PC-3 (cell line): ENCODE data around the gene ODC1. TPM values are rescaled to one million over a fixed set of nuclear protein-coding genes. Genes with fewer than 3 reads are reported as not detected.

Source experiments
- ATAC-seq: fragments of 200-7000 bp; cut with Tn5 transposase; 2 replicates; pipeline ENCODE4 v1.9.1; 2020; ENCODE audit warnings: mild to moderate bottlenecking, moderate library complexity
- BruUV-seq: library from RNA; stranded (reverse); fragments of 400-500 nt; replicated peaks from 2 replicates; lab custom pipeline; 2021; lab: Mats Ljungman, UMichigan
- CTCF ChIA-PET: fragments of 300-600 bp; sonication (Branson Sonifier 250); formaldehyde crosslinking; loops from one replicate; lab custom pipeline; 2022; ENCODE audit warnings: antibody characterized with exemption; lab: Charles Lee
- POLR2A ChIA-PET: fragments of 300-600 bp; sonication (Branson Sonifier 250); formaldehyde crosslinking; loops from one replicate; lab custom pipeline; 2022; ENCODE audit warnings: antibody characterized with exemption; ENCODE audit not compliant: unreplicated experiment; lab: Charles Lee
- DNase-seq: peaks from one replicate; pipeline ENCODE4 v3.0.0-alpha.2; 2015
- H2AFZ ChIP-seq: fragments of 300-600 bp; sonication (generic); 2 replicates; pipeline ENCODE4 v1.6.0; 2016; ENCODE audit warnings: antibody characterized with exemption, low read length
- H3F3A ChIP-seq: fragments of 300-600 bp; sonication (generic); one replicate; pipeline ENCODE4 v1.6.0; 2017; ENCODE audit warnings: antibody characterized with exemption, low read length, control low read depth, mild to moderate bottlenecking; ENCODE audit not compliant: unreplicated experiment
- H3K27ac ChIP-seq: fragments of 300-600 bp; sonication (generic); 2 replicates; pipeline ENCODE4 v1.5.1; 2016; ENCODE audit warnings: mild to moderate bottlenecking, low read length
- H3K27me3 ChIP-seq: fragments of 300-600 bp; sonication (generic); 2 replicates; pipeline ENCODE4 v1.6.1; 2016; ENCODE audit warnings: low read length, mixed read lengths
- H3K36me3 ChIP-seq: fragments of 300-600 bp; sonication (generic); 2 replicates; pipeline ENCODE4 v1.6.1; 2016; ENCODE audit warnings: low read depth, mixed run types, low read length, mixed read lengths
- H3K4me1 ChIP-seq: fragments of 300-600 bp; sonication (generic); 2 replicates; pipeline ENCODE4 v1.5.1; 2016; ENCODE audit warnings: low read length; ENCODE audit not compliant: insufficient read depth
- H3K4me2 ChIP-seq: fragments of 300-600 bp; sonication (generic); 2 replicates; pipeline ENCODE4 v1.6.0; 2016; ENCODE audit warnings: low read length
- H3K4me3 ChIP-seq: fragments of 300-600 bp; sonication (generic); 2 replicates; pipeline ENCODE4 v1.5.1; 2016; ENCODE audit warnings: mild to moderate bottlenecking, low read length, mixed read lengths
- H3K79me2 ChIP-seq: fragments of 300-600 bp; sonication (generic); 2 replicates; pipeline ENCODE4 v1.6.1; 2017; ENCODE audit warnings: low read length, mixed read lengths
- H3K9ac ChIP-seq: fragments of 300-600 bp; sonication (generic); 2 replicates; pipeline ENCODE4 v1.6.0; 2016; ENCODE audit warnings: mild to moderate bottlenecking, low read length
- H3K9me2 ChIP-seq: fragments of 300-600 bp; sonication (generic); replicated peaks from 2 replicates; pipeline ENCODE4 v1.6.1; 2016; ENCODE audit warnings: mixed run types, low read length, mixed read lengths
- H3K9me3 ChIP-seq: fragments of 300-600 bp; sonication (generic); 2 replicates; pipeline ENCODE4 v1.6.1; 2016; ENCODE audit warnings: low read length, mixed read lengths
- H4K20me1 ChIP-seq: fragments of 300-600 bp; sonication (generic); 2 replicates; pipeline ENCODE4 v1.6.1; 2016; ENCODE audit warnings: low read length, mixed read lengths
- EZH2 ChIP-seq: fragments of 300-600 bp; sonication (generic); IDR thresholded peaks from one replicate; pipeline ENCODE4 v1.6.1; 2017; ENCODE audit warnings: antibody characterized with exemption, mild to moderate bottlenecking, low read length; ENCODE audit not compliant: unreplicated experiment
- EZH2phosphoT487 ChIP-seq: fragments of 300-600 bp; sonication (generic); IDR thresholded peaks from 2 replicates; pipeline ENCODE4 v1.6.1; 2018; ENCODE audit warnings: mild to moderate bottlenecking, antibody characterized with exemption, low read length, borderline replicate concordance
- intact Hi-C: fragments of 100-400 bp; cut with micrococcal nuclease; formaldehyde crosslinking; loops from 2 replicates; pipeline ENCODE4 v1.9.0; 2023
- total RNA-seq: library from RNA; depleted of rRNA; stranded (reverse); fragments of >200 nt; gene quantifications from 2 replicates; pipeline ENCODE4 v1.2.3, GENCODE V29; 2014
- TF ChIP-seq, protein P1 (sequence below): fragments of 300-600 bp; sonication (generic); conservative IDR thresholded peaks from 2 replicates; pipeline ENCODE4 v1.5.1; 2017; ENCODE audit warnings: antibody characterized with exemption, low read depth, mild to moderate bottlenecking, low read length

The ODC1 gene
- total RNA-seq, 1 experiment from 2014 or later: 712 TPM

DNA sequence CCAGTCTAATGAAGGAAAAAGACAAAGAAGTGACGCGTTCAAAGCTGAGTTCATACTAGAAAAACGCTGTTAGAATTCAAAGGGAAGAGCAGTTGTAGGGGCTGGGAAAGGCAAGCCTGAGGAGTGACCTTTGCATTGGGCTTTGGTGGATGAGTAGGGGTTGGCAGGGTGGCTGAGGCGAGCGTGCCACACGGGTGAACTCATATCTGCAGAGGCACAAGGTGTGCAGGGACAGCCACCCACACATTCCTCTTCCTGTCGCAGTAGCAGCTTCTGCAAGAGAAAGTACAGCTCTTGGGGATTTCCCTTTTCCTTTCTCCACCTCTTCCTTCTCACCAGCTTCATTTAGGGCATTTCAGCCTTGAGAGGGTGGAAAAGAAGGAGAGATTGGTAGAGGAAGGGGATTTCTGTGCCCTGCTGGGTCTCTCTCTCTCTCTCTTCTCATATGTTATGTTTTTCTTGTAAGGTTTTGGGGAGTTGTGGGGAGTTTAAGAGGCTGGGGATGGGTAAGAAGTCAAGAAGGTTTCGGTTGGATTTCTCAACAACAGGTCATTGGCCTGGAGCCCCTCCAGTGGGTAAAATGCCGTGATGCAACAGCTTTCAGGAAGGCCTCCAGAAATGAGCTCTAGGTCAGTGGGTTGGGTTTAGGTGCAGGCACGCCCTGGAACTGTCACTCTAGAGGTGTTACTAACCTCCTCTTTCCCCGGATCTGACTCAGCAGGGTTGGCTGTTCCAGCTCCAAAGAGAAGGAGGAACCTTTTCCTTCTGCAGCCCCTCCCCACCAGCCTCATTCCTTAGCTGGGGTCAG is 40.1 kb downstream of the ODC1 start:
- peak overlapping the region; percentile 82 for H3K9ac ChIP-seq
- H3K27me3 ChIP-seq: no peaks in the 10 kb centered on the region
- TF ChIP-seq EZH2phosphoT487 (no peak), EZH2 (no peak)
- TF ChIP-seq, protein P1, sequence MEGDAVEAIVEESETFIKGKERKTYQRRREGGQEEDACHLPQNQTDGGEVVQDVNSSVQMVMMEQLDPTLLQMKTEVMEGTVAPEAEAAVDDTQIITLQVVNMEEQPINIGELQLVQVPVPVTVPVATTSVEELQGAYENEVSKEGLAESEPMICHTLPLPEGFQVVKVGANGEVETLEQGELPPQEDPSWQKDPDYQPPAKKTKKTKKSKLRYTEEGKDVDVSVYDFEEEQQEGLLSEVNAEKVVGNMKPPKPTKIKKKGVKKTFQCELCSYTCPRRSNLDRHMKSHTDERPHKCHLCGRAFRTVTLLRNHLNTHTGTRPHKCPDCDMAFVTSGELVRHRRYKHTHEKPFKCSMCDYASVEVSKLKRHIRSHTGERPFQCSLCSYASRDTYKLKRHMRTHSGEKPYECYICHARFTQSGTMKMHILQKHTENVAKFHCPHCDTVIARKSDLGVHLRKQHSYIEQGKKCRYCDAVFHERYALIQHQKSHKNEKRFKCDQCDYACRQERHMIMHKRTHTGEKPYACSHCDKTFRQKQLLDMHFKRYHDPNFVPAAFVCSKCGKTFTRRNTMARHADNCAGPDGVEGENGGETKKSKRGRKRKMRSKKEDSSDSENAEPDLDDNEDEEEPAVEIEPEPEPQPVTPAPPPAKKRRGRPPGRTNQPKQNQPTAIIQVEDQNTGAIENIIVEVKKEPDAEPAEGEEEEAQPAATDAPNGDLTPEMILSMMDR: no peak
- peaks cover 64% of the 10 kb centered on the region for H3K4me1 ChIP-seq
- DNase-seq (peak; percentile 96), ATAC-seq (peak; percentile 71)
- no peak overlapping the region for H2AFZ ChIP-seq
- peaks cover 40% of the 10 kb centered on the region for H3K36me3 ChIP-seq
- H3K4me3 ChIP-seq: peak overlapping the region; percentile 8; the same call in 1 of the 2 replicates
- H3K4me2 ChIP-seq: peak overlapping the region; percentile 73
- H4K20me1 ChIP-seq: no peaks in the 10 kb centered on the region
- H3K79me2 ChIP-seq: peaks cover 73% of the 10 kb centered on the region
- TSS peak; percentile 85 for BruUV-seq
- H3K27ac ChIP-seq: peak overlapping the region; percentile 99
- H3F3A ChIP-seq: peaks cover 29% of the 10 kb centered on the region
- no peaks in the 10 kb centered on the region for H3K9me2 ChIP-seq
- no peaks in the 10 kb centered on the region for H3K9me3 ChIP-seq
- POLR2A ChIA-PET: interaction anchor here (0.5 to 1.3 kb wide), 5 partner anchors 18 to 265 kb away, joined by 3 to 6 read pairs (median 5); no protein-coding TSS in a partner anchor
- CTCF ChIA-PET: interaction anchor here (0.6 to 1.9 kb wide), 16 partner anchors 18 to 436 kb away, joined by 3 to 14 read pairs (median 4); partner anchors contain the start of gene HPCAL1
- intact Hi-C loops: loop anchor here (1.0 to 5.0 kb wide), 3 partner anchors 71 to 284 kb away; no protein-coding TSS in a partner anchor

DNA sequence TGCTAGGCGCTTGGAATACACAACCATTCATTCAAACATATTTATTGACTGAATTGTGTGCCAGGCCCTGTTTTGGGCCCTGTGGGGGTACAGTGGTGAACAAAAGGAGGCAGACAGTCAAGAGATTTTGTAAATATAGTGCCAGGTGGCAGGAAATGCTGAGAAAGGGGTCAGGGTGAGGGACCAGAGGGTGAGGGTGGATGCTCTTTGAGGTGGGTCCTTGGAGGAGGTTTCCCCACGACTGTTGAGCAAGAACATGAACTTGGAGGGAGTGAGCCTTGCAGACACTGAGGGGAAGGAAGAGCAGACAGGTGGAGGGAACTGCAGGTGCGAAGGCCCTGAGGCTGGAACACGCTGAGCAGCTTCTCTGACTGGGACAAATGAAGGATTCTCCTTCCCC is 40.7 kb downstream of the ODC1 start:
- DNase-seq (no peak), ATAC-seq (no peak)
- H3K4me2 ChIP-seq: peak overlapping the region; percentile 73
- H4K20me1 ChIP-seq: no peaks in the 10 kb centered on the region
- H3K4me3 ChIP-seq: peak overlapping the region; percentile 8; the same call in 1 of the 2 replicates
- POLR2A ChIA-PET: interaction anchor here (0.6 kb wide), 1 partner anchor 188 kb away, joined by 3 read pairs; no protein-coding TSS in a partner anchor
- H3K4me1 ChIP-seq: peaks cover 65% of the 10 kb centered on the region
- H3K27ac ChIP-seq: peak overlapping the region; percentile 99
- peaks cover 29% of the 10 kb centered on the region for H3F3A ChIP-seq
- BruUV-seq: no TSS peak
- no peaks in the 10 kb centered on the region for H3K9me3 ChIP-seq
- TF ChIP-seq EZH2 (no peak), EZH2phosphoT487 (no peak)
- TF ChIP-seq, protein P1: no peak
- intact Hi-C loops: loop anchor here (5.0 kb wide), 2 partner anchors 70 to 125 kb away; no protein-coding TSS in a partner anchor
- no peaks in the 10 kb centered on the region for H3K27me3 ChIP-seq
- peaks cover 40% of the 10 kb centered on the region for H3K36me3 ChIP-seq
- no peak overlapping the region for H2AFZ ChIP-seq
- H3K9ac ChIP-seq: peak overlapping the region; percentile 82
- CTCF ChIA-PET: interaction anchor here (0.6 to 1.9 kb wide), 4 partner anchors 17 to 118 kb away, joined by 3 to 13 read pairs (median 8); no protein-coding TSS in a partner anchor
- no peaks in the 10 kb centered on the region for H3K9me2 ChIP-seq
- H3K79me2 ChIP-seq: peaks cover 73% of the 10 kb centered on the region
